ENCODE measurements around the gene ZNF362. TPM values are rescaled to one million over a fixed set of nuclear protein-coding genes. Genes with fewer than 3 reads are reported as not detected.
"Not testable (repeated sequence)": the region's sequence is repeated elsewhere in the genome, so short reads cannot be mapped to it uniquely, and the experiment has no call there.

ZNF362 gene
- total RNA-seq, 1 experiment from 2014 or later: 31.7 TPM

- no peak for DNase-seq
- peaks cover 15% of the 10 kb centered on the region for H3K36me3 ChIP-seq (replicated peaks; ENCODE audit: control insufficient read depth, insufficient read depth, low read length)
- H3K4me3 ChIP-seq (ENCODE audit: insufficient read depth, low read depth, low read length): no peak overlapping the region
- no peaks in the 10 kb centered on the region for H3K27me3 ChIP-seq (ENCODE audit: control insufficient read depth, insufficient read depth, low read length)
These were observed 20.4 kb downstream of the ZNF362 start for GRCh38 chr1:33276573-33277298.

- Histone ChIP-seq H3K4me3 (ENCODE audit: insufficient read depth, low read depth, low read length) (no peak overlapping the region), H3K36me3 (replicated peaks; ENCODE audit: control insufficient read depth, insufficient read depth, low read length) (peaks cover 19% of the 10 kb centered on the region), H3K27me3 (ENCODE audit: control insufficient read depth, insufficient read depth, low read length) (no peaks in the 10 kb centered on the region)
- no peak for DNase-seq
These were observed 21.3 kb downstream of the ZNF362 start for GRCh38 chr1:33277488-33278084.

- H3K27me3 ChIP-seq (ENCODE audit: control insufficient read depth, insufficient read depth, low read length): no peaks in the 10 kb centered on the region
- DNase-seq: peak; percentile 84
- peaks cover 22% of the 10 kb centered on the region for H3K36me3 ChIP-seq (replicated peaks; ENCODE audit: control insufficient read depth, insufficient read depth, low read length)
- H3K4me3 ChIP-seq (ENCODE audit: insufficient read depth, low read depth, low read length): no peak overlapping the region
These were observed 23.9 kb downstream of the ZNF362 start for GRCh38 chr1:33280091-33280661.

GRCh38 chr1:33281554-33282303 is 25.4 kb downstream of the ZNF362 start:
- Histone ChIP-seq H3K27me3 (ENCODE audit: control insufficient read depth, insufficient read depth, low read length) (no peaks in the 10 kb centered on the region), H3K36me3 (replicated peaks; ENCODE audit: control insufficient read depth, insufficient read depth, low read length) (peaks cover 23% of the 10 kb centered on the region), H3K4me3 (ENCODE audit: insufficient read depth, low read depth, low read length) (no peak overlapping the region)
- DNase-seq: no peak

GRCh38 chr1:33282791-33283190 is 26.5 kb downstream of the ZNF362 start:
- H3K36me3 ChIP-seq (replicated peaks; ENCODE audit: control insufficient read depth, insufficient read depth, low read length): peaks cover 19% of the 10 kb centered on the region
- DNase-seq: no peak
- H3K27me3 ChIP-seq (ENCODE audit: control insufficient read depth, insufficient read depth, low read length): no peaks in the 10 kb centered on the region
- no peak overlapping the region for H3K4me3 ChIP-seq (ENCODE audit: insufficient read depth, low read depth, low read length)

- no peaks in the 10 kb centered on the region for H3K27me3 ChIP-seq (ENCODE audit: control insufficient read depth, insufficient read depth, low read length)
- no peak for DNase-seq
- H3K36me3 ChIP-seq (replicated peaks; ENCODE audit: control insufficient read depth, insufficient read depth, low read length): peaks cover 19% of the 10 kb centered on the region
- H3K4me3 ChIP-seq (ENCODE audit: insufficient read depth, low read depth, low read length): no peak overlapping the region
These were observed 27.8 kb downstream of the ZNF362 start for GRCh38 chr1:33284049-33284448.

GRCh38 chr1:33286451-33287185 is 30.3 kb downstream of the ZNF362 start:
- no peaks in the 10 kb centered on the region for H3K27me3 ChIP-seq (ENCODE audit: control insufficient read depth, insufficient read depth, low read length)
- H3K36me3 ChIP-seq (replicated peaks; ENCODE audit: control insufficient read depth, insufficient read depth, low read length): peaks cover 13% of the 10 kb centered on the region
- H3K4me3 ChIP-seq (ENCODE audit: insufficient read depth, low read depth, low read length): no peak overlapping the region
- DNase-seq: no peak

- peaks cover 7% of the 10 kb centered on the region for H3K36me3 ChIP-seq (replicated peaks; ENCODE audit: control insufficient read depth, insufficient read depth, low read length)
- H3K27me3 ChIP-seq (ENCODE audit: control insufficient read depth, insufficient read depth, low read length): no peaks in the 10 kb centered on the region
- H3K4me3 ChIP-seq (ENCODE audit: insufficient read depth, low read depth, low read length): no peak overlapping the region
- no peak for DNase-seq
These were observed 31.0 kb downstream of the ZNF362 start for GRCh38 chr1:33287317-33287716.

- Histone ChIP-seq H3K36me3 (replicated peaks; ENCODE audit: control insufficient read depth, insufficient read depth, low read length) (peaks cover 9% of the 10 kb centered on the region), H3K4me3 (ENCODE audit: insufficient read depth, low read depth, low read length) (no peak overlapping the region), H3K27me3 (ENCODE audit: control insufficient read depth, insufficient read depth, low read length) (no peaks in the 10 kb centered on the region)
- no peak for DNase-seq
These were observed 32.9 kb downstream of the ZNF362 start for GRCh38 chr1:33288976-33289857.

GRCh38 chr1:33289858-33290154 is 33.5 kb downstream of the ZNF362 start:
- Histone ChIP-seq H3K4me3 (ENCODE audit: insufficient read depth, low read depth, low read length) (no peak overlapping the region), H3K27me3 (ENCODE audit: control insufficient read depth, insufficient read depth, low read length) (no peaks in the 10 kb centered on the region), H3K36me3 (replicated peaks; ENCODE audit: control insufficient read depth, insufficient read depth, low read length) (peaks cover 9% of the 10 kb centered on the region)
- DNase-seq: no peak

- H3K27me3 ChIP-seq (ENCODE audit: control insufficient read depth, insufficient read depth, low read length); H3K4me3 ChIP-seq (ENCODE audit: insufficient read depth, low read depth, low read length); DNase-seq; H3K36me3 ChIP-seq (replicated peaks; ENCODE audit: control insufficient read depth, insufficient read depth, low read length): not testable (repeated sequence)
These were observed 34.3 kb downstream of the ZNF362 start for GRCh38 chr1:33290615-33291014.

GRCh38 chr1:33292726-33293340 is 36.5 kb downstream of the ZNF362 start:
- Histone ChIP-seq H3K36me3 (replicated peaks; ENCODE audit: control insufficient read depth, insufficient read depth, low read length) (peaks cover 8% of the 10 kb centered on the region), H3K27me3 (ENCODE audit: control insufficient read depth, insufficient read depth, low read length) (no peaks in the 10 kb centered on the region), H3K4me3 (ENCODE audit: insufficient read depth, low read depth, low read length) (no peak overlapping the region)
- no peak for DNase-seq

Measured in H7 (cell line).